Posterior cingulate gyrus (tissue), 11 donors: ENCODE measurements around the gene CMTM7.

ENCODE experiments used
- DNase-seq, 10 donors: peaks; one replicate each; pipeline versions ENCODE4 v3.0.0 to v3.0.0-alpha.2; 2020 to 2021; ENCODE audit warnings: mixed read lengths in 3 of 10
- intact Hi-C: fragments of 100-400 bp; cut with DNase I; formaldehyde crosslinking; loops from one replicate; pipeline ENCODE4 v1.15.1; 2023

The CMTM7 gene

DNA sequence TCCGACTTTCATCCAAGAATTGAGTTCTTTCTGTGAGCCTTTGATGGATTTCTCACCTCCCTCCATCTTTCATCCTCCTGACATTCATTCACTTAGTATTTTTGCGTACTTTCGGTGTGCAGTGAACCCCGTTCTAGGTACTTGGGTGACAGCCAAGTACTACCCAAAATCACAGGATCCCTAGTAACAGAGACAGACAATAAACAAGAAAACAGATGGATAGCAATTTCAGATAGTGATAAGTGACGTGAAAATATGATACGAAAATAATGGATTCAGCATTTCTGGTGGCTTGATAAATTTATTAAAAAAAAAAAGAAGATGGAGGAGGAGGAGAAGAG, 111.3 kb downstream of the CMTM7 start:
- intact Hi-C loops, result loop anchor here (5.0 kb wide), 1 partner anchor 64 kb away; no protein-coding TSS in a partner anchor
- no peak for DNase-seq
